ENCODE results near the gene TENM3. TPM values are rescaled to one million over a fixed set of nuclear protein-coding genes. Genes with fewer than 3 reads are reported as not detected.

TENM3 gene
- total RNA-seq, 2 experiments from 2014 or later: not detected

GRCh38 chr4:182252220-182252619 lies 9.0 kb downstream of the TENM3 start:
- POLR2A ChIA-PET: no interaction called here
- ATAC-seq: no peak
- TF ChIP-seq CTCF (IDR thresholded peaks at IDR 0.05): no peak
- no peak overlapping the region for H3K4me3 Mint-ChIP-seq
- peaks cover 2% of the 10 kb centered on the region for H3K27me3 Mint-ChIP-seq
- CTCF ChIA-PET: no interaction called here
- H3K4me1 Mint-ChIP-seq (ENCODE audit: low read depth): no peaks in the 10 kb centered on the region
- H3K36me3 Mint-ChIP-seq (ENCODE audit: low read depth): no peaks in the 10 kb centered on the region
- no peak for DNase-seq
- H3K27ac Mint-ChIP-seq: no peak overlapping the region
- H3K9me3 Mint-ChIP-seq: peaks cover 3% of the 10 kb centered on the region
- intact Hi-C loops (cut with micrococcal nuclease): no loop called here

DNA sequence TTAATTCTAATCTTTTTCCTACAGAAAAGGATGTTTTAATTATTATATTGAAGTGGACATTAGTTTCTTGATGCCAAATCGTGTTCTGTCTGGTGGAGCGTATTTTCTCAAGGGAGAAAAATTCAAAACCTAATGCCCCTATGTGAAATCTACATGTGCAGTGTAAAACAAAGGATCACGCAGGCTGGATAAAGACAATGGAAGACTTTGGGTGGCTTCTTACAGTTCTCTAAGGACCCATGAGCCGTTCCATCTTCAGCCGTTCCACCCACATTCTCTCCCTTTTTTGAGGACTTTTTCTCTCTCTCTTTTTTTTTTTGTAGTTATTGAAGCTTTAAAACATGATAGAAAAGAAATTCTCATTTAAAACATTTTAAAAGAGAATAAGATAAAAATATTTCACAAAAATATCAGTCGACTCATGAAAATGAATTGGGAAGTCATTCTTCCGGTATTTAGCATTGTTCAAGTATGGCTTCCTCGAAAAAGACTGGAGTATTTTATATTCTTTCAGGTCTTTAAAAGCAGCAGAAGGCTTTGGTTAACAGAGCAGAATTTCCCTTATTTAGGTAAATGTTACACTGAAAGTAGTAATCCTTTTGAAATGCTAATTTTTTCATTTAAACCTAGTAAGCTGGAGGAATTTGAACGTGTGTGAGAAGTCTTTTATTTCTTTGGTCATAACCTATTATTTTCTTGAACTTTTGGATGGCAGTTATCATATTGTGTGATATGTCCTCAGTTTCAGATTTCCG lies 11.0 kb downstream of the TENM3 start:
- no peak for TF ChIP-seq CTCF (IDR thresholded peaks at IDR 0.05)
- H3K27ac Mint-ChIP-seq: no peak overlapping the region
- peaks cover 1% of the 10 kb centered on the region for H3K9me3 Mint-ChIP-seq
- H3K27me3 Mint-ChIP-seq: no peaks in the 10 kb centered on the region
- H3K4me1 Mint-ChIP-seq (ENCODE audit: low read depth): no peaks in the 10 kb centered on the region
- DNase-seq (no peak), ATAC-seq (no peak)
- ChIA-PET CTCF (no interaction called here), POLR2A (no interaction called here)
- H3K36me3 Mint-ChIP-seq (ENCODE audit: low read depth): no peaks in the 10 kb centered on the region
- intact Hi-C loops (cut with micrococcal nuclease): no loop called here
- H3K4me3 Mint-ChIP-seq: no peak overlapping the region

DNA sequence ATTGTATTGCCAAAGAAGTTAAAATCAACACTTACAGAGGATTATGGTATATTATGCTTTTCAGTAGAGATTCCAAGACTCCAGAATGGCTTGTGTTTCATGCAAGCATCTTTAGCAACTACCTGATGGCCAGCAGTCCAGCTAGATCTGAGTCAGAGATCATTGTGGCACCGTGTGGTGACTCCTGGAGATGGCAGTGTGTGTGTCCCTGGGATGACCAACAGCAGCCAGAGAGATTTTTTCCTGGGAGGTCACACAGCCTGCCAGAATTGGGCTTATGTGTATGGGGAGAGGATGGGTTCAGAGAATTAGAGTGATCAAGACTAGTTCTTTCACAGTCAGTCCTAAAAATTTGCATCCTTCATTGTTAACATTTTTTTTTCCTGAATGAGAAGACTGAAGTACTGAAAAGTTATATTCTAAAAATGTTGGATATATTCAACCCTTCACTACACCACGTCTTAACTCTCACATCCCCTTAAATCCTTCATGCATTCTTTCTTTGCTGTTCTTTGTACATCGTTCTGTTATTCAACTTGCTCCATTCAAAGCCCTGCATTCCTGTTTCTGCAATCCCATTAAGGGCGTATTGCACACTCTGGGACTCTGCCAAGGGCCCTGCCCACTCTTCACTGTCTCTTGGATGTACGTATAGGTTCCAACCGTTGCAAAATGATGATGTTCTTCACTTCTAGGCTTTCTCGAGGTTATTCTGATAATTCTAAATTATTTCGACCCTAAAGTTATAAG lies 12.4 kb downstream of the TENM3 start:
- Mint-ChIP-seq H3K27ac (no peak overlapping the region), H3K27me3 (no peaks in the 10 kb centered on the region), H3K36me3 (ENCODE audit: low read depth) (no peaks in the 10 kb centered on the region), H3K4me3 (no peak overlapping the region), H3K9me3 (no peaks in the 10 kb centered on the region), H3K4me1 (ENCODE audit: low read depth) (no peaks in the 10 kb centered on the region)
- DNase-seq (no peak), ATAC-seq (no peak)
- ChIA-PET POLR2A (no interaction called here), CTCF (no interaction called here)
- no peak for TF ChIP-seq CTCF (IDR thresholded peaks at IDR 0.05)
- intact Hi-C loops (cut with micrococcal nuclease): no loop called here

GRCh38 chr4:182257016-182257415 lies 13.8 kb downstream of the TENM3 start:
- no peaks in the 10 kb centered on the region for H3K4me1 Mint-ChIP-seq (ENCODE audit: low read depth)
- H3K36me3 Mint-ChIP-seq (ENCODE audit: low read depth): no peaks in the 10 kb centered on the region
- TF ChIP-seq CTCF (IDR thresholded peaks at IDR 0.05): no peak
- H3K4me3 Mint-ChIP-seq: no peak overlapping the region
- H3K27ac Mint-ChIP-seq: no peak overlapping the region
- intact Hi-C loops (cut with micrococcal nuclease): no loop called here
- H3K27me3 Mint-ChIP-seq: no peaks in the 10 kb centered on the region
- DNase-seq: no peak
- no peaks in the 10 kb centered on the region for H3K9me3 Mint-ChIP-seq
- ChIA-PET POLR2A (no interaction called here), CTCF (no interaction called here)
- ATAC-seq: no peak

- no peak for TF ChIP-seq CTCF (IDR thresholded peaks at IDR 0.05)
- Mint-ChIP-seq H3K27me3 (no peaks in the 10 kb centered on the region), H3K27ac (no peak overlapping the region), H3K36me3 (ENCODE audit: low read depth) (no peaks in the 10 kb centered on the region), H3K4me1 (ENCODE audit: low read depth) (no peaks in the 10 kb centered on the region), H3K4me3 (no peak overlapping the region), H3K9me3 (no peaks in the 10 kb centered on the region)
- intact Hi-C loops (cut with micrococcal nuclease): no loop called here
- POLR2A ChIA-PET: no interaction called here
- no peak for ATAC-seq
- DNase-seq: no peak
- CTCF ChIA-PET: no interaction called here
Measured at GRCh38 chr4:182257503-182257902, 14.3 kb downstream of the TENM3 start.

All from activated CD8-positive, alpha-beta T cell treated with anti-CD3 and anti-CD28 coated beads for 36 hours (primary cell).